Psoas muscle (tissue), 8 donors: Measurements from ENCODE around the gene CFAP100. TPM values are rescaled to one million over a fixed set of nuclear protein-coding genes. Genes with fewer than 3 reads are reported as not detected.
A peak's percentile ranks its signal among the peaks of the same experiment; 100 is the strongest.

ENCODE experiments used
- ATAC-seq, 4 donors: fragments of 200-7000 bp; cut with Tn5 transposase; one replicate each; pipeline ENCODE4 v1.9.1; 2020; ENCODE audit warnings: moderate library complexity in 3 of 4, mild to moderate bottlenecking in 2 of 4
- DNase-seq, 2 donors: peaks; one replicate each; pipeline ENCODE4 v3.0.0-alpha.2; 2020
- H3K27ac ChIP-seq: fragments of 200-600 bp; one replicate; pipeline ENCODE4 v1.8.0; 2022
- H3K27me3 ChIP-seq, 3 donors: fragments of 200-600 bp in 1 of 3; one replicate each; pipeline versions ENCODE4 v1.6.1 to v1.8.0; 2013 to 2022; ENCODE audit warnings: low read length in 2 of 3, mild to moderate bottlenecking in 2 of 3, moderate library complexity in 1 of 3; ENCODE audit not compliant: insufficient read depth in 3 of 3
- H3K36me3 ChIP-seq, 2 donors: fragments of 200-600 bp in 1 of 2; one replicate each; pipeline versions ENCODE4 v1.6.1 to v1.8.0; 2013 to 2022; ENCODE audit warnings: low read depth in 1 of 2, mild to moderate bottlenecking in 1 of 2, moderate library complexity in 1 of 2; ENCODE audit not compliant: insufficient read depth in 1 of 2
- H3K4me1 ChIP-seq: fragments of 200-600 bp; one replicate; pipeline ENCODE4 v1.8.0; 2022
- H3K4me3 ChIP-seq: fragments of 200-600 bp; one replicate; pipeline ENCODE4 v1.8.0; 2022; ENCODE audit warnings: mild to moderate bottlenecking
- H3K9me3 ChIP-seq: fragments of 200-600 bp; one replicate; pipeline ENCODE4 v1.8.0; 2022
- WGBS, 3 donors: extraction: QIAGEN DNeasy Blood & Tissue Kit; methylation state at CpG; one replicate each; pipeline versions ENCODE4 v1.1.6 to v1.1.7; 2013; 5-methylcytosine and 5-hydroxymethylcytosine counted together
- intact Hi-C, 2 donors: fragments of 100-400 bp; cut with DNase I; formaldehyde crosslinking; loops; one replicate each; pipeline versions ENCODE4 v1.11.0 to v1.14.2; 2022
- polyA plus RNA-seq, 3 donors: library from polyadenylated mRNA; stranded (reverse); fragments of 200-250 nt; gene quantifications; one replicate each; pipeline ENCODE4 v1.2.3, GENCODE V29; 2013
- total RNA-seq, 4 donors: library from RNA; stranded (reverse); fragmentation: NEBNext Ultra II Directional in 2 of 4; extraction: Animal tissue kit (Norgen Biotek cat#: 25700) in 2 of 4; gene quantifications; one replicate each; pipeline versions ENCODE4 v1.2.1 to v1.2.4, GENCODE V29; 2021 to 2023
- TF ChIP-seq, protein P1 (sequence below): fragments of 200-600 bp; IDR thresholded peaks from one replicate; pipeline ENCODE4 v1.8.0; 2022; ENCODE audit warnings: antibody characterized with exemption
- donor health status: healthy with polysubstance abuse.
- donor health status: DM: no; HTN: no; CAD: no; lungs with moderate emphysema.
- donor health status: Bipolar disorder and iron deficiency.
- donor health status: healthy.
- donor health status: DM: yes; HTN: yes; CAD: no.
- donor health status: DM: no; HTN: no; CAD: no.
- donor health status: DM: no; HTN: no; CAD: no.
- donor health status: DM: yes; HTN: yes; CAD: no.

The CFAP100 gene
- total and polyA plus RNA-seq, 7 donors = not detected

DNA sequence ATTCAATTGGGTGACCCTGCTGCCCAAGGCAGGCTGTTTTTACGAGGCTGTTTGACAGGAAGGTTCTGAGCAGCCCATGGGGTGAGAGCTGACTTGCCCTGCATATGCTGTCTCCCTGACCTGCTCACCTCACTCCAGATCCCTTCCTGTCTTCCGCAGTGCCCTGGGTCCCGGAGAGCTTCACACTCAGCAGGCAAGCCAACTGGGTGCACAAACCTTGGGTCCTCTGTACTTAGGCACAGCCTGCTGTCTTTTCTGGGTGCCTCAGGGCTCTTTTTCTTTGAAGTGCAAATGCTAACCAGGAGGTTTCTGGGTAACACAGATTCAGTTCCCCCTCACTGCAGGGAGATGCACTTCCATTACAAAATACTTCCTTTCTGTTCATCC is 48.1 kb downstream of the CFAP100 start:
- no peaks in the 10 kb centered on the region for H3K27me3 ChIP-seq
- H3K4me3 ChIP-seq = no peak overlapping the region
- ATAC-seq (no peak), DNase-seq (no peak)
- WGBS, 3 donors = 92 to 96% (median 94%) methylated on average over 3 of the region's 3 CpGs
- H3K4me1 ChIP-seq = peaks cover 19% of the 10 kb centered on the region
- H3K36me3 ChIP-seq = peaks cover 3 to 48% of the 10 kb centered on the region in 2 donors
- no peak overlapping the region for H3K27ac ChIP-seq
- H3K9me3 ChIP-seq = no peaks in the 10 kb centered on the region
- intact Hi-C loops = no loop called here
- TF ChIP-seq, protein P1, sequence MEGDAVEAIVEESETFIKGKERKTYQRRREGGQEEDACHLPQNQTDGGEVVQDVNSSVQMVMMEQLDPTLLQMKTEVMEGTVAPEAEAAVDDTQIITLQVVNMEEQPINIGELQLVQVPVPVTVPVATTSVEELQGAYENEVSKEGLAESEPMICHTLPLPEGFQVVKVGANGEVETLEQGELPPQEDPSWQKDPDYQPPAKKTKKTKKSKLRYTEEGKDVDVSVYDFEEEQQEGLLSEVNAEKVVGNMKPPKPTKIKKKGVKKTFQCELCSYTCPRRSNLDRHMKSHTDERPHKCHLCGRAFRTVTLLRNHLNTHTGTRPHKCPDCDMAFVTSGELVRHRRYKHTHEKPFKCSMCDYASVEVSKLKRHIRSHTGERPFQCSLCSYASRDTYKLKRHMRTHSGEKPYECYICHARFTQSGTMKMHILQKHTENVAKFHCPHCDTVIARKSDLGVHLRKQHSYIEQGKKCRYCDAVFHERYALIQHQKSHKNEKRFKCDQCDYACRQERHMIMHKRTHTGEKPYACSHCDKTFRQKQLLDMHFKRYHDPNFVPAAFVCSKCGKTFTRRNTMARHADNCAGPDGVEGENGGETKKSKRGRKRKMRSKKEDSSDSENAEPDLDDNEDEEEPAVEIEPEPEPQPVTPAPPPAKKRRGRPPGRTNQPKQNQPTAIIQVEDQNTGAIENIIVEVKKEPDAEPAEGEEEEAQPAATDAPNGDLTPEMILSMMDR = no peak

DNA sequence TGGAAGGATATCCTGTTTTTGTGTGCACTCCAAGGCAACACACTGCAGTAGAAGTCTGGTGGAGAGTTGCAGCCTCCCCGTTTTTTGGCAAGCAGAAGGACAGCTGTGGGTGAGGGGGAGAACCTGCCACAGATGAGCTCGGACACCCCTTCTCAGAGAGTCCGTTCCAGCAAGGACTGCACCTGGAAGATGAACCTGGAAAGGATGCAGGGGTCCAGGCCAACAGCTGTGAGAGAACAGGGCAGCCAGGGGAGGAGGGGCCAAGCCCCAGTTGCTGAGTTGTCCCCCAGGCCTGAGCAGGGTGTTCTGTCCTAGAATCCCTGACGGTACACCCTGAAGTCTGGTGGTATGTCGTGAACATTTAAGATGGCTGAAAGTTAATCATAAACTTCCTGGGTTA is 50.8 kb downstream of the CFAP100 start:
- DNase-seq (no peak), ATAC-seq (no peak)
- Histone ChIP-seq H3K36me3 (peaks cover 3 to 45% of the 10 kb centered on the region in 2 donors), H3K27me3 (no peaks in the 10 kb centered on the region), H3K9me3 (no peaks in the 10 kb centered on the region), H3K4me3 (no peak overlapping the region), H3K4me1 (peaks cover 19% of the 10 kb centered on the region), H3K27ac (no peak overlapping the region)
- intact Hi-C loops = no loop called here
- TF ChIP-seq, protein P1 = no peak
- 28 to 53% (median 45%) methylated on average over 5 of the region's 5 CpGs for WGBS, 3 donors

DNA sequence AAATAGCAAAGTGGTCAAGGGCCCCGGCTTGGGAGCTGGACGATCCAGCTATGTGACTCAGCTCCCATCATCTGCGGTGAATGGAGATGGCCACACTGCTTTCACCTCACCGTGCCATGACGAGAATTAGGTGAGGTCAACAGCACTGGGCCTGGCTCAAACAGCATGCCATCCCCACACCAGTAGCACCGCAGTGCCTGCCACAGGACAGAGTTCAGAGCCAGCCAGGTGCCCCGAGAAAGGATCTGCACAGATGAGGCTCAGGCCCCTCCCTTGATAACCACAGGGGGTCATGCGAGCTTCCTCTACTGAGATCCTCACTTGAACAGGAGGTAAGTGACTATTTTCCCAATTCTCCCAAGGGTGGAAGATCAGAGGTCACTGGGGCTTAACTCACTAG is 51.6 kb downstream of the CFAP100 start:
- H3K4me1 ChIP-seq = peaks cover 19% of the 10 kb centered on the region
- H3K36me3 ChIP-seq = peaks cover 0 to 46% of the 10 kb centered on the region in 2 donors
- DNase-seq (no peak), ATAC-seq (peak in 1 of 4 donors; percentile 17)
- no peak overlapping the region for H3K4me3 ChIP-seq
- TF ChIP-seq, protein P1 = no peak
- H3K27ac ChIP-seq = no peak overlapping the region
- H3K27me3 ChIP-seq = no peaks in the 10 kb centered on the region
- intact Hi-C loops = no loop called here
- H3K9me3 ChIP-seq = no peaks in the 10 kb centered on the region
- WGBS, 3 donors = 82 to 97% (median 89%) methylated on average over 8 of the region's 8 CpGs

DNA sequence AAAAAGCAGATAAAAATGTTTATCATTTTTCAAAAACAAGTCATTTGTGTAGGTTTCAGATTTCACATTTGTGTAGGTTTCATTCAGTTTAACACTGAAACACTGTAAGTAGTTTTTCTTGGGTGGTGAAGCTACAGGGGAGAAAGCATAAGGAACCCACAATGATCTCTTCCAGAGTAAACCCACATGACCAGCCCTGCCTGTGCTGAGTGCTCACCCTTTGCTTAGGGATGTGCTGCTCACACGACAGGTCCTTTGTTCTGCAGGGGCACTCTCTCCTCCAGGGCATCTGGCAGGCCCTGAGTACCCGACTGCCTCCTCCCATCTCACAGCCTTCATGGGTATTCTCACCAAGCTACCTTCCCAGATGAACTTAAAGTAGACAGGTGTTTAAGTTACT is 52.1 kb downstream of the CFAP100 start:
- H3K4me1 ChIP-seq = peaks cover 20% of the 10 kb centered on the region
- no peak overlapping the region for H3K4me3 ChIP-seq
- TF ChIP-seq, protein P1 = no peak
- ATAC-seq (peak in 1 of 4 donors; percentile 19), DNase-seq (no peak)
- peaks cover 0 to 47% of the 10 kb centered on the region in 2 donors for H3K36me3 ChIP-seq
- WGBS, 3 donors = 81 to 93% (median 82%) methylated on average over 2 of the region's 2 CpGs
- H3K27ac ChIP-seq = no peak overlapping the region
- no peaks in the 10 kb centered on the region for H3K9me3 ChIP-seq
- intact Hi-C loops = no loop called here
- H3K27me3 ChIP-seq = no peaks in the 10 kb centered on the region

DNA sequence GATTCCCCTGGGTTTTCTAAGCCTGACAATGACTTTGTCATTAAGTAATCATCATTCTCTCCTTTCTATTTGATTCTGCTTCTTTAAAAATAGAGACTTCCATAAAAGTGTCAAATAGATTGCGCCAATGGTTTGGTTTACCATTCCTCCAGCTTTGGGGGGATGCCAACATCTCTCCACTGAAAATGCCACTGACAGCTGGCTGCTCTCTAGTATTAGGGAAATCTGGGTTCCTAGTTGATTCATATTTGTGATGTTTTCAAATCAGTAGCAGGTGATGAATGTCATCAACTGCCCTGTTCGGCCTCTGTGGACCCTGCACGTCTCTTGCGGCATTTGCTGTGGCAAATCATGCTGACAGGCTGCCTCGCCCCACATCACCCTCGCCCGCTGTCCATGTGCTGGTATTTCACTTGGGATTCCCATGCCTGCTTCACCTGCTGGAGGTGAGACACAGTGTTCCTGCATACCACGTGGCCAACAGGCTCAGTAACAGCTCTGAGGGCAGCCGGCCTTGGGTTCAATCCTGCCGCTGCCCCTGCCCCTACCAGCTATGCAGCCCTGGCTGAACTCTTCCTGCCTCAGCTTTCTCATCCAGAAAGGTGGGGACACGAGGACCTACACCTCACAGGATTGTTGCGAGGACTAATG is 52.9 kb downstream of the CFAP100 start:
- intact Hi-C loops = no loop called here
- TF ChIP-seq, protein P1 = no peak
- H3K36me3 ChIP-seq = peaks cover 0 to 52% of the 10 kb centered on the region in 2 donors
- WGBS, 3 donors = 34 to 62% (median 41%) methylated on average over 12 of the region's 12 CpGs
- ATAC-seq = peak in 3 of 4 donors; percentile 37 to 49 (median 45)
- no peak for DNase-seq
- no peak overlapping the region for H3K27ac ChIP-seq
- H3K4me3 ChIP-seq = no peak overlapping the region
- H3K4me1 ChIP-seq = peaks cover 18% of the 10 kb centered on the region
- H3K9me3 ChIP-seq = no peaks in the 10 kb centered on the region
- H3K27me3 ChIP-seq = no peaks in the 10 kb centered on the region
